ENCODE data around the gene CLIP4.
A peak's percentile ranks its signal among the peaks of the same experiment; 100 is the strongest.

Gene CLIP4

DNA sequence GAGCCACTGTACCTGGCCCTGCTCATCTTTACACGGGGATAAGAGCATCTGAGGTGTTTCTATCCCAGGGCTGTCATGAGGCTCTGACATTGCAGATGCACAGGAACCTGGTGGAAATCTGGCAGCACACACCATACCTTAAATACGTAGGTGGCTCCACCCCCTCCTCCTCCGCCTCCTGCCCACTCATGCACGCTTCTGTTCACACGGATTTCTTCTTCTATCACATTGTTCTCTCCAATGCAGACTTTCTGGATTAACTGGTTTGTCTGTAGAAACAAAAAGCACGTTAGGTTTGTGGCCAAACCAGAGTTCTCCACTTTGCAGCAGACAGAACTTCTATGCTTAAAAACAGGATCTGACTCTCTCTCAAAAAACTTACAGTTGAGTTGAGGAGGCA, 118.2 kb downstream of the CLIP4 start:
- TF ChIP-seq, protein P1, sequence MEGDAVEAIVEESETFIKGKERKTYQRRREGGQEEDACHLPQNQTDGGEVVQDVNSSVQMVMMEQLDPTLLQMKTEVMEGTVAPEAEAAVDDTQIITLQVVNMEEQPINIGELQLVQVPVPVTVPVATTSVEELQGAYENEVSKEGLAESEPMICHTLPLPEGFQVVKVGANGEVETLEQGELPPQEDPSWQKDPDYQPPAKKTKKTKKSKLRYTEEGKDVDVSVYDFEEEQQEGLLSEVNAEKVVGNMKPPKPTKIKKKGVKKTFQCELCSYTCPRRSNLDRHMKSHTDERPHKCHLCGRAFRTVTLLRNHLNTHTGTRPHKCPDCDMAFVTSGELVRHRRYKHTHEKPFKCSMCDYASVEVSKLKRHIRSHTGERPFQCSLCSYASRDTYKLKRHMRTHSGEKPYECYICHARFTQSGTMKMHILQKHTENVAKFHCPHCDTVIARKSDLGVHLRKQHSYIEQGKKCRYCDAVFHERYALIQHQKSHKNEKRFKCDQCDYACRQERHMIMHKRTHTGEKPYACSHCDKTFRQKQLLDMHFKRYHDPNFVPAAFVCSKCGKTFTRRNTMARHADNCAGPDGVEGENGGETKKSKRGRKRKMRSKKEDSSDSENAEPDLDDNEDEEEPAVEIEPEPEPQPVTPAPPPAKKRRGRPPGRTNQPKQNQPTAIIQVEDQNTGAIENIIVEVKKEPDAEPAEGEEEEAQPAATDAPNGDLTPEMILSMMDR (IDR thresholded peaks at IDR 0.05; ENCODE audit: extremely low read depth, missing control alignments): no peak
- no peak for DNase-seq (ENCODE audit: low spot score)

DNA sequence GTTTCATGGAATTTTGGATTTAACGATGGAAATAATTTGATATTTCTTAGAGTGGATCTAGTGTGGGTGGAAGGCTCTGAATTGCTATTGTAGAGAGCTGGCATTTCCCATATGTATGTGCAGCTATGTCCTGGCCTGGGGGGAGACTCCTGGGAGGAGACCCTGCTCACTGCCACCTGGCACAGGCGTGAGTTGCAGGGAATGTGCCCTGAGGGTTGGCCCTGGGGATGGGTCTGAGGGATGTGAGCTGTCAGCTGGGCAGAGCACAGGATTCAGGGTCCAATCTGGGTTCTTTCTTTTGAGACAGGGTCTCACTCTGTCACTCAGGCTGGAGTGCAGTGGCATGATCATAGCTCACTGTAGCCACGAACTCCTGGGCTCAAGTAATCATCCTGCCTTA, 120.2 kb downstream of the CLIP4 start:
- TF ChIP-seq, protein P1 (IDR thresholded peaks at IDR 0.05; ENCODE audit: extremely low read depth, missing control alignments): no peak
- no peak for DNase-seq (ENCODE audit: low spot score)

DNA sequence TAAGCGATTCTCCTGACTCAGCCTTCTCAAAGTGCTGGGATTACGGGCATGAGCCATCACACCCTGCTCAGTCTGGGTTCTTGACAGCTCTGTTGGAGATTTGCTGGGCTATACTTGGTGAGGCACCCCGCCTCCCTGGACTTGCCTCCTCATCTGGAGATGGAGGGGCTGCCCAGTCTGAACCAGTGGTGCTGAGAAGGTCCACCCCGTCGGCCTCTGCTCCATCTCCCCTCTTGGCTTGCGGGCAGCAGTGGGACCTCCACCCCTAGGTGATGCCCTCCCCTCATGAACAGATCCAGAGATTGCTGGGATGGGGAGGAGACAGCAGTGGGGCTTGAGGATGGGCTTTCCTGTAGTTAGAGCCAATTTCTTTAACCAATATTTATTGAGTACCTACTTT, 120.9 kb downstream of the CLIP4 start:
- DNase-seq (ENCODE audit: low spot score): no peak
- TF ChIP-seq, protein P1 (IDR thresholded peaks at IDR 0.05; ENCODE audit: extremely low read depth, missing control alignments): no peak

DNA sequence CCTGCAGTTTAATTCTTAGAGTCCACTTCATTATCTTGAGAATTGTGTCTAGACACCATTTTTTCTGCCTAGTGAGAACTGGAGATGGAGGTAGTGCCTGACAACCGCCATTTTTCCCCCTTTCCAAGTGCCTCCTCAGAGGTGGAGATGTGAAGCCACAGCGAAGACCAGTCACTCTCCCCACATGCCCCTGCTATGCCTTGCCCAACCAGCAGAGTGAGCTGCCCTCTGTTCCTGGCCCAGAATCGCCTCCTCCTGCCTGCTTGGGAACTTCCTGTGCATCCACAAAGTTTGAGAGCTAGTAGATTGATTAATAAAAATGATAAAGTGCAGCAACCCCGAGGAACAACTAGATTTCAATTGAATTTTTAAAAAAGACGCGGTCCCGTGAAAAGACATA, 123.3 kb downstream of the CLIP4 start:
- TF ChIP-seq, protein P1 (IDR thresholded peaks at IDR 0.05; ENCODE audit: extremely low read depth, missing control alignments): peak; percentile 59
- DNase-seq (ENCODE audit: low spot score): peak; percentile 58
